ENCODE results near the gene SLX4IP. TPM values are rescaled to one million over a fixed set of nuclear protein-coding genes. Genes with fewer than 3 reads are reported as not detected.

Gene SLX4IP
- total RNA-seq, 1 donor from 2014 or later, result 3.0 TPM

GRCh38 chr20:10646006-10646405, 210.9 kb downstream of the SLX4IP start:
- DNase-seq (ENCODE audit: low spot score), result no peak

- DNase-seq (ENCODE audit: low spot score), result peak; percentile 60
Measured at GRCh38 chr20:10646886-10647420, 211.8 kb downstream of the SLX4IP start.

GRCh38 chr20:10647471-10647870, 212.4 kb downstream of the SLX4IP start:
- no peak for DNase-seq (ENCODE audit: low spot score)

- DNase-seq (ENCODE audit: low spot score), result no peak
Measured at GRCh38 chr20:10647909-10648308, 212.8 kb downstream of the SLX4IP start.

- peak; percentile 0 for DNase-seq (ENCODE audit: low spot score)
Measured at GRCh38 chr20:10648651-10649050, 213.5 kb downstream of the SLX4IP start.

GRCh38 chr20:10649080-10649796, 214.1 kb downstream of the SLX4IP start:
- DNase-seq (ENCODE audit: low spot score), result no peak

- DNase-seq (ENCODE audit: low spot score), result no peak
Measured at GRCh38 chr20:10649797-10650160, 214.7 kb downstream of the SLX4IP start.

- DNase-seq (ENCODE audit: low spot score), result peak; percentile 47
Measured at GRCh38 chr20:10651227-10651990, 216.3 kb downstream of the SLX4IP start.

- peak; percentile 64 for DNase-seq (ENCODE audit: low spot score)
Measured at GRCh38 chr20:10652185-10652584, 217.1 kb downstream of the SLX4IP start.

- DNase-seq (ENCODE audit: low spot score), result no peak
Measured at GRCh38 chr20:10652660-10653261, 217.7 kb downstream of the SLX4IP start.

GRCh38 chr20:10653599-10654249, 218.6 kb downstream of the SLX4IP start:
- no peak for DNase-seq (ENCODE audit: low spot score)

GRCh38 chr20:10654250-10654610, 219.1 kb downstream of the SLX4IP start:
- DNase-seq (ENCODE audit: low spot score), result no peak

- DNase-seq (ENCODE audit: low spot score), result no peak
Measured at GRCh38 chr20:10654630-10655029, 219.5 kb downstream of the SLX4IP start.

GRCh38 chr20:10655720-10656669, 220.9 kb downstream of the SLX4IP start:
- DNase-seq (ENCODE audit: low spot score), result no peak

- no peak for DNase-seq (ENCODE audit: low spot score)
Measured at GRCh38 chr20:10657453-10657852, 222.3 kb downstream of the SLX4IP start.

- DNase-seq (ENCODE audit: low spot score), result peak; percentile 55
Measured at GRCh38 chr20:10658051-10658823, 223.1 kb downstream of the SLX4IP start.

GRCh38 chr20:10658876-10659632, 223.9 kb downstream of the SLX4IP start:
- no peak for DNase-seq (ENCODE audit: low spot score)

- DNase-seq (ENCODE audit: low spot score), result peak; percentile 73
Measured at GRCh38 chr20:10659651-10660601, 224.8 kb downstream of the SLX4IP start.
